ENCODE data around the gene SNAP25.
A peak's percentile ranks its signal among the peaks of the same experiment; 100 is the strongest.

SNAP25 gene

GRCh38 chr20:10216146-10216791 lies 2.4 kb upstream of the SNAP25 start:
- Histone ChIP-seq H3K9ac (ENCODE audit: low read depth in 1 of 2, low read length in 2 of 2) (no peak overlapping the region), H3K27ac (ENCODE audit: low read depth in 2 of 2, low read length in 2 of 2) (no peak overlapping the region)

GRCh38 chr20:10217721-10218410 lies 764 bp upstream of the SNAP25 start:
- H3K27me3 ChIP-seq (ENCODE audit: control insufficient read depth in 2 of 2, insufficient read depth in 2 of 2, low read length in 2 of 2) = peaks cover 11 to 12% of the 10 kb centered on the region in 2 donors
- H3K36me3 ChIP-seq (ENCODE audit: control insufficient read depth in 2 of 2, insufficient read depth in 2 of 2, low read length in 2 of 2) = no peaks in the 10 kb centered on the region
- H3K9ac ChIP-seq (ENCODE audit: low read depth in 1 of 2, low read length in 2 of 2) = no peak overlapping the region
- no peak overlapping the region for H3K4me3 ChIP-seq (ENCODE audit: low read length in 2 of 2)
- no peaks in the 10 kb centered on the region for H3K9me3 ChIP-seq (ENCODE audit: control insufficient read depth in 2 of 2, low read length in 2 of 2)
- H3K4me1 ChIP-seq (ENCODE audit: control insufficient read depth in 2 of 2, insufficient read depth in 2 of 2, low read length in 2 of 2) = no peaks in the 10 kb centered on the region
- peak overlapping the region in 1 of 2 donors; percentile 11 for H3K27ac ChIP-seq (ENCODE audit: low read depth in 2 of 2, low read length in 2 of 2)

More at GRCh38 chr20:10216146-10216791, 2.4 kb upstream of the SNAP25 start:
- Histone ChIP-seq H3K36me3 (ENCODE audit: control insufficient read depth in 2 of 2, insufficient read depth in 2 of 2, low read length in 2 of 2) (no peaks in the 10 kb centered on the region), H3K4me3 (ENCODE audit: low read length in 2 of 2) (no peak overlapping the region), H3K9me3 (ENCODE audit: control insufficient read depth in 2 of 2, low read length in 2 of 2) (no peaks in the 10 kb centered on the region), H3K4me1 (ENCODE audit: control insufficient read depth in 2 of 2, insufficient read depth in 2 of 2, low read length in 2 of 2) (no peaks in the 10 kb centered on the region), H3K27me3 (ENCODE audit: control insufficient read depth in 2 of 2, insufficient read depth in 2 of 2, low read length in 2 of 2) (peaks cover 9 to 11% of the 10 kb centered on the region in 2 donors)

- Histone ChIP-seq H3K36me3 (ENCODE audit: control insufficient read depth in 2 of 2, insufficient read depth in 2 of 2, low read length in 2 of 2) (no peaks in the 10 kb centered on the region), H3K4me3 (ENCODE audit: low read length in 2 of 2) (no peak overlapping the region), H3K27me3 (ENCODE audit: control insufficient read depth in 2 of 2, insufficient read depth in 2 of 2, low read length in 2 of 2) (peaks cover 11 to 12% of the 10 kb centered on the region in 2 donors), H3K9me3 (ENCODE audit: control insufficient read depth in 2 of 2, low read length in 2 of 2) (no peaks in the 10 kb centered on the region), H3K4me1 (ENCODE audit: control insufficient read depth in 2 of 2, insufficient read depth in 2 of 2, low read length in 2 of 2) (no peaks in the 10 kb centered on the region), H3K27ac (ENCODE audit: low read depth in 2 of 2, low read length in 2 of 2) (no peak overlapping the region), H3K9ac (ENCODE audit: low read depth in 1 of 2, low read length in 2 of 2) (no peak overlapping the region)
These were observed 792 bp downstream of the SNAP25 start for GRCh38 chr20:10219452-10219791.

GRCh38 chr20:10219993-10220750 lies 1.5 kb downstream of the SNAP25 start:
- Histone ChIP-seq H3K27me3 (ENCODE audit: control insufficient read depth in 2 of 2, insufficient read depth in 2 of 2, low read length in 2 of 2) (peaks cover 11 to 12% of the 10 kb centered on the region in 2 donors), H3K9ac (ENCODE audit: low read depth in 1 of 2, low read length in 2 of 2) (no peak overlapping the region), H3K4me1 (ENCODE audit: control insufficient read depth in 2 of 2, insufficient read depth in 2 of 2, low read length in 2 of 2) (no peaks in the 10 kb centered on the region), H3K4me3 (ENCODE audit: low read length in 2 of 2) (no peak overlapping the region), H3K9me3 (ENCODE audit: control insufficient read depth in 2 of 2, low read length in 2 of 2) (no peaks in the 10 kb centered on the region), H3K27ac (ENCODE audit: low read depth in 2 of 2, low read length in 2 of 2) (no peak overlapping the region), H3K36me3 (ENCODE audit: control insufficient read depth in 2 of 2, insufficient read depth in 2 of 2, low read length in 2 of 2) (no peaks in the 10 kb centered on the region)

- no peak overlapping the region for H3K9ac ChIP-seq (ENCODE audit: low read depth in 1 of 2, low read length in 2 of 2)
- H3K27me3 ChIP-seq (ENCODE audit: control insufficient read depth in 2 of 2, insufficient read depth in 2 of 2, low read length in 2 of 2) = peaks cover 11 to 12% of the 10 kb centered on the region in 2 donors
- H3K4me1 ChIP-seq (ENCODE audit: control insufficient read depth in 2 of 2, insufficient read depth in 2 of 2, low read length in 2 of 2) = no peaks in the 10 kb centered on the region
- no peak overlapping the region for H3K27ac ChIP-seq (ENCODE audit: low read depth in 2 of 2, low read length in 2 of 2)
- no peaks in the 10 kb centered on the region for H3K9me3 ChIP-seq (ENCODE audit: control insufficient read depth in 2 of 2, low read length in 2 of 2)
- H3K36me3 ChIP-seq (ENCODE audit: control insufficient read depth in 2 of 2, insufficient read depth in 2 of 2, low read length in 2 of 2) = no peaks in the 10 kb centered on the region
- H3K4me3 ChIP-seq (ENCODE audit: low read length in 2 of 2) = no peak overlapping the region
These were observed 2.4 kb downstream of the SNAP25 start for GRCh38 chr20:10221021-10221420.

- Histone ChIP-seq H3K4me3 (ENCODE audit: low read length in 2 of 2) (no peak overlapping the region), H3K27ac (ENCODE audit: low read depth in 2 of 2, low read length in 2 of 2) (no peak overlapping the region), H3K36me3 (ENCODE audit: control insufficient read depth in 2 of 2, insufficient read depth in 2 of 2, low read length in 2 of 2) (no peaks in the 10 kb centered on the region), H3K9me3 (ENCODE audit: control insufficient read depth in 2 of 2, low read length in 2 of 2) (no peaks in the 10 kb centered on the region), H3K27me3 (ENCODE audit: control insufficient read depth in 2 of 2, insufficient read depth in 2 of 2, low read length in 2 of 2) (peaks cover 0 to 3% of the 10 kb centered on the region in 2 donors), H3K4me1 (ENCODE audit: control insufficient read depth in 2 of 2, insufficient read depth in 2 of 2, low read length in 2 of 2) (no peaks in the 10 kb centered on the region), H3K9ac (ENCODE audit: low read depth in 1 of 2, low read length in 2 of 2) (no peak overlapping the region)
These were observed 6.9 kb downstream of the SNAP25 start for GRCh38 chr20:10225439-10226060.

- no peaks in the 10 kb centered on the region for H3K36me3 ChIP-seq (ENCODE audit: control insufficient read depth in 2 of 2, insufficient read depth in 2 of 2, low read length in 2 of 2)
- no peaks in the 10 kb centered on the region for H3K4me1 ChIP-seq (ENCODE audit: control insufficient read depth in 2 of 2, insufficient read depth in 2 of 2, low read length in 2 of 2)
- no peaks in the 10 kb centered on the region for H3K27me3 ChIP-seq (ENCODE audit: control insufficient read depth in 2 of 2, insufficient read depth in 2 of 2, low read length in 2 of 2)
- H3K9me3 ChIP-seq (ENCODE audit: control insufficient read depth in 2 of 2, low read length in 2 of 2) = no peaks in the 10 kb centered on the region
- H3K27ac ChIP-seq (ENCODE audit: low read depth in 2 of 2, low read length in 2 of 2) = no peak overlapping the region
- H3K4me3 ChIP-seq (ENCODE audit: low read length in 2 of 2) = no peak overlapping the region
- no peak overlapping the region for H3K9ac ChIP-seq (ENCODE audit: low read depth in 1 of 2, low read length in 2 of 2)
These were observed 9.7 kb downstream of the SNAP25 start for GRCh38 chr20:10228330-10228729.

GRCh38 chr20:10231290-10231689 lies 12.7 kb downstream of the SNAP25 start:
- Histone ChIP-seq H3K27ac (ENCODE audit: low read depth in 2 of 2, low read length in 2 of 2) (no peak overlapping the region), H3K27me3 (ENCODE audit: control insufficient read depth in 2 of 2, insufficient read depth in 2 of 2, low read length in 2 of 2) (no peaks in the 10 kb centered on the region), H3K36me3 (ENCODE audit: control insufficient read depth in 2 of 2, insufficient read depth in 2 of 2, low read length in 2 of 2) (no peaks in the 10 kb centered on the region), H3K9me3 (ENCODE audit: control insufficient read depth in 2 of 2, low read length in 2 of 2) (no peaks in the 10 kb centered on the region), H3K9ac (ENCODE audit: low read depth in 1 of 2, low read length in 2 of 2) (no peak overlapping the region), H3K4me1 (ENCODE audit: control insufficient read depth in 2 of 2, insufficient read depth in 2 of 2, low read length in 2 of 2) (no peaks in the 10 kb centered on the region), H3K4me3 (ENCODE audit: low read length in 2 of 2) (no peak overlapping the region)

- Histone ChIP-seq H3K27ac (ENCODE audit: low read depth in 2 of 2, low read length in 2 of 2) (no peak overlapping the region), H3K27me3 (ENCODE audit: control insufficient read depth in 2 of 2, insufficient read depth in 2 of 2, low read length in 2 of 2) (no peaks in the 10 kb centered on the region), H3K9me3 (ENCODE audit: control insufficient read depth in 2 of 2, low read length in 2 of 2) (no peaks in the 10 kb centered on the region), H3K4me1 (ENCODE audit: control insufficient read depth in 2 of 2, insufficient read depth in 2 of 2, low read length in 2 of 2) (no peaks in the 10 kb centered on the region), H3K4me3 (ENCODE audit: low read length in 2 of 2) (no peak overlapping the region), H3K9ac (ENCODE audit: low read depth in 1 of 2, low read length in 2 of 2) (no peak overlapping the region), H3K36me3 (ENCODE audit: control insufficient read depth in 2 of 2, insufficient read depth in 2 of 2, low read length in 2 of 2) (no peaks in the 10 kb centered on the region)
These were observed 18.2 kb downstream of the SNAP25 start for GRCh38 chr20:10236540-10237533.

Measured in mucosa of rectum (tissue), 2 donors.